Karpas-422 (cell line): Measurements from ENCODE around the gene NEK10. TPM values are rescaled to one million over a fixed set of nuclear protein-coding genes. Genes with fewer than 3 reads are reported as not detected.

ENCODE experiments used
- DNase-seq: peaks from one replicate; pipeline ENCODE4 v3.0.0-alpha.2; 2015
- H2AFZ ChIP-seq: fragments of 200-600 bp; sonication (generic); 2 replicates; pipeline ENCODE4 v1.6.1; 2014; ENCODE audit warnings: antibody characterized with exemption, low read length, mixed read lengths
- H3K27ac ChIP-seq: fragments of 200-600 bp; sonication (generic); 2 replicates; pipeline ENCODE4 v1.5.1; 2014; ENCODE audit warnings: mild to moderate bottlenecking, low read length, moderate library complexity
- H3K27me3 ChIP-seq: fragments of 200-600 bp; sonication (generic); 2 replicates; pipeline ENCODE4 v1.6.1; 2014; ENCODE audit warnings: low read length, mixed read lengths
- H3K36me3 ChIP-seq: fragments of 200-600 bp; sonication (generic); 2 replicates; pipeline ENCODE4 v1.6.1; 2014; ENCODE audit warnings: low read length, mixed read lengths; ENCODE audit not compliant: insufficient read depth
- H3K4me1 ChIP-seq: fragments of 200-600 bp; sonication (generic); 2 replicates; pipeline ENCODE4 v1.6.1; 2014; ENCODE audit warnings: mild to moderate bottlenecking, low read length, mixed read lengths
- H3K4me2 ChIP-seq: fragments of 200-600 bp; sonication (generic); 2 replicates; pipeline ENCODE4 v1.6.1; 2014; ENCODE audit warnings: low read length, low read depth, mild to moderate bottlenecking; ENCODE audit not compliant: poor library complexity, severe bottlenecking
- H3K4me3 ChIP-seq: fragments of 200-600 bp; sonication (generic); 2 replicates; pipeline ENCODE4 v1.5.1; 2014; ENCODE audit warnings: mild to moderate bottlenecking, antibody characterized with exemption, low read length, mixed read lengths
- H3K79me2 ChIP-seq: fragments of 200-600 bp; sonication (generic); 2 replicates; pipeline ENCODE4 v1.6.1; 2014; ENCODE audit warnings: mild to moderate bottlenecking, low read length, mixed read lengths
- H3K9ac ChIP-seq: fragments of 200-600 bp; sonication (generic); 2 replicates; pipeline ENCODE4 v1.6.0; 2014; ENCODE audit warnings: low read length
- H3K9me2 ChIP-seq: fragments of 200-600 bp; sonication (generic), shearing (Covaris generic); replicated peaks from 2 replicates; pipeline ENCODE4 v1.6.0; 2014; ENCODE audit warnings: mild to moderate bottlenecking, low read length, moderate library complexity; ENCODE audit not compliant: insufficient read depth
- H3K9me3 ChIP-seq: fragments of 300-700, 200-600 bp; sonication (generic); 2 replicates; pipeline ENCODE4 v1.6.1; 2014; ENCODE audit warnings: low read length, mixed read lengths
- H4K20me1 ChIP-seq: fragments of 200-600 bp; sonication (generic); 2 replicates; pipeline ENCODE4 v1.6.1; 2014; ENCODE audit warnings: mild to moderate bottlenecking, antibody characterized with exemption, low read length, low read depth; ENCODE audit not compliant: insufficient read depth
- total RNA-seq: library from RNA; depleted of rRNA; stranded (reverse); fragments of >200 nt; shearing (Covaris generic); gene quantifications from 2 replicates; pipeline ENCODE4 v1.2.3, GENCODE V29; 2014; ENCODE audit warnings: low replicate concordance

Gene NEK10
- total RNA-seq, 1 experiment from 2014 or later: 0.34 TPM

GRCh38 chr3:27384191-27384590 is 15.0 kb upstream of the NEK10 start:
- no peak overlapping the region for H3K9ac ChIP-seq
- no peaks in the 10 kb centered on the region for H3K4me1 ChIP-seq
- no peak overlapping the region for H2AFZ ChIP-seq
- H3K36me3 ChIP-seq: peaks cover 72% of the 10 kb centered on the region
- no peaks in the 10 kb centered on the region for H3K9me3 ChIP-seq
- no peak for DNase-seq
- no peak overlapping the region for H3K4me3 ChIP-seq
- no peak overlapping the region for H3K4me2 ChIP-seq
- H3K27ac ChIP-seq: no peak overlapping the region
- no peaks in the 10 kb centered on the region for H3K9me2 ChIP-seq
- no peaks in the 10 kb centered on the region for H3K27me3 ChIP-seq
- H3K79me2 ChIP-seq: 0 out of 2 replicates have a peak, but pooled peaks cover 12% of the 10 kb centered on the region
- H4K20me1 ChIP-seq: no peaks in the 10 kb centered on the region

GRCh38 chr3:27380433-27381357 is 11.5 kb upstream of the NEK10 start:
- H2AFZ ChIP-seq: no peak overlapping the region
- no peaks in the 10 kb centered on the region for H3K4me1 ChIP-seq
- no peak overlapping the region for H3K27ac ChIP-seq
- H3K9me3 ChIP-seq: no peaks in the 10 kb centered on the region
- no peak overlapping the region for H3K9ac ChIP-seq
- H3K4me2 ChIP-seq: no peak overlapping the region
- H3K4me3 ChIP-seq: no peak overlapping the region
- no peaks in the 10 kb centered on the region for H3K9me2 ChIP-seq
- no peaks in the 10 kb centered on the region for H3K27me3 ChIP-seq
- DNase-seq: no peak
- peaks cover 48% of the 10 kb centered on the region for H3K36me3 ChIP-seq
- H3K79me2 ChIP-seq: 0 out of 2 replicates have a peak, but pooled peaks cover 2% of the 10 kb centered on the region
- no peaks in the 10 kb centered on the region for H4K20me1 ChIP-seq

DNA sequence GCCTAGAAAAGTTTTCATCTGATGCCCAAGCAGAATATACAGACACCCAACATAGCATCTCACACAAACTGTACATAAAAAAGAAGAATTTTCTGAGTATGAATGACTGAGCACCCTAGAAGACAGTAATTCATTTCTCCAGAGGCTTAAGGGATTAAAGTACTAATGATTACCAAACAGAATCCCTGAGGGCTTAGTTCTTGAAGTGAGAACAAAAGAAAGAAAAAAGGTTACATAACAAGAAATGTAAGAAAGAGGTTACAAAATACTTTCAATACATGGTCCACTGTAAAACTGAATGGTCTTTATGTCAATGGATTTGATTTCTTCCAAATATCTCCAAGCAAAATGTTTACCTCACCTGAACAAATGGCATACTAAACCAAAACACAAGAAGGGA is 9.1 kb upstream of the NEK10 start:
- no peaks in the 10 kb centered on the region for H3K27me3 ChIP-seq
- no peak overlapping the region for H3K9ac ChIP-seq
- no peaks in the 10 kb centered on the region for H3K4me1 ChIP-seq
- no peak overlapping the region for H3K4me3 ChIP-seq
- H4K20me1 ChIP-seq: no peaks in the 10 kb centered on the region
- H3K27ac ChIP-seq: no peak overlapping the region
- peaks cover 38% of the 10 kb centered on the region for H3K36me3 ChIP-seq
- H3K9me3 ChIP-seq: no peaks in the 10 kb centered on the region
- no peak for DNase-seq
- no peaks in the 10 kb centered on the region for H3K79me2 ChIP-seq
- no peak overlapping the region for H2AFZ ChIP-seq
- H3K4me2 ChIP-seq: no peak overlapping the region
- H3K9me2 ChIP-seq: no peaks in the 10 kb centered on the region

GRCh38 chr3:27376109-27376772 is 7.1 kb upstream of the NEK10 start:
- no peak overlapping the region for H3K4me3 ChIP-seq
- H3K79me2 ChIP-seq: no peaks in the 10 kb centered on the region
- no peak overlapping the region for H3K9ac ChIP-seq

GRCh38 chr3:27366062-27366591 is 3.1 kb downstream of the NEK10 start:
- DNase-seq: no peak
- peaks cover 7% of the 10 kb centered on the region for H3K4me1 ChIP-seq
- peaks cover 3% of the 10 kb centered on the region; the same call in 1 of the 2 replicates for H4K20me1 ChIP-seq
- H3K79me2 ChIP-seq: no peaks in the 10 kb centered on the region
- H3K4me3 ChIP-seq: no peak overlapping the region
- H2AFZ ChIP-seq: no peak overlapping the region
- no peak overlapping the region for H3K9ac ChIP-seq
- no peaks in the 10 kb centered on the region for H3K9me2 ChIP-seq
- H3K4me2 ChIP-seq: no peak overlapping the region
- H3K27ac ChIP-seq: no peak overlapping the region
- no peaks in the 10 kb centered on the region for H3K27me3 ChIP-seq
- H3K36me3 ChIP-seq: 0 out of 2 replicates have a peak, but pooled peaks cover 2% of the 10 kb centered on the region
- H3K9me3 ChIP-seq: no peaks in the 10 kb centered on the region

More at GRCh38 chr3:27376109-27376772, 7.1 kb upstream of the NEK10 start:
- Histone ChIP-seq H3K9me3 (no peaks in the 10 kb centered on the region), H3K4me1 (no peaks in the 10 kb centered on the region), H3K27me3 (no peaks in the 10 kb centered on the region), H4K20me1 (no peaks in the 10 kb centered on the region), H3K36me3 (peaks cover 22% of the 10 kb centered on the region), H2AFZ (no peak overlapping the region), H3K9me2 (no peaks in the 10 kb centered on the region), H3K4me2 (no peak overlapping the region), H3K27ac (no peak overlapping the region)
- no peak for DNase-seq

DNA sequence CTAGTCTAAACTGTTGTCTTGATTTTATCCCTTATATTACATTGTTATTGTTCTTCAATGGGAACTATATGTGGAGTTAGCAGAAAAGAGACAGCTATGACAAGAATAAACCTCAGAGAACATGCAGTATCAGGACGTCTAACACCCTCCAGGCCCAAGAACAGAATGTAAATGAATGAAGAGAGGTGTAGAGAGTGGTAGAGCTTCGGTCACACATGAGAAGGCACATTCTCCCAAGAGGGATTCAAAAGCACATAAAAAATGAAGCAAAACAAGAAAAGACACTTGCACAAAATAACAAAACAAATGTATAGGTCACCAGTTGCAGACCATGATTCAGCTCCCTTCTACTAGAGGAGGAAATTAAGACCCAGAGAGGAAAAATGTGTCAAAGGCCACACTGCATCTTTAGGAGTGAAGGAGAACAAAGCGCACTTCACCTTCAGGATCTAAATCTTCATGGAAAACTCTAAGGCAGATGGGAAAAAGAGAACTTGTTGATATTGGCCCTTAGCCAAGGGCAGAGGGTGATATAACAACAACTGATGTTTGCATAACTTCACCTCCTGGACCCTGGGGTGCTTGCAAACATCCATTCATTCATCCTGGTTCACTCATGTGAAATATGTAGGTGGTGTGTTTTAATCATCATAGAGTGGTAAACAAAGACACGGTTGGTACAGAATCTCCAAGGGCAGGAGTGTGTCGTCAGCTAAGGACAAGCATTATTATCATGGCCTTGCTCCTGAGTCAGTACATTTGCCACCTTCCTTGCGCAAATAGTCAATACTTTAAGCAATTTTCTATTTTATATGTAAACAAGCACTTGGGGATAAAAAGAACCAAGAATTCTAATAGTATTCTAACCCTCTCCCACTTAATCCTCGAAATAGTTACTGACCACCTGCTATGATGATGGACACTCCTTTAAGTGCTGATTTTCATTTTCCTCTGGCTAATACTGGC is 8.8 kb downstream of the NEK10 start:
- Histone ChIP-seq H3K27me3 (no peaks in the 10 kb centered on the region), H3K79me2 (no peaks in the 10 kb centered on the region), H3K4me3 (no peak overlapping the region), H2AFZ (no peak overlapping the region), H3K36me3 (no peaks in the 10 kb centered on the region), H3K4me1 (peaks cover 27% of the 10 kb centered on the region), H3K9me3 (no peaks in the 10 kb centered on the region), H3K4me2 (peak overlapping the region; percentile 13), H4K20me1 (no peaks in the 10 kb centered on the region), H3K9ac (no peak overlapping the region), H3K27ac (no peak overlapping the region), H3K9me2 (no peaks in the 10 kb centered on the region)
- peak; percentile 60 for DNase-seq

- Histone ChIP-seq H2AFZ (no peak overlapping the region), H3K4me3 (no peak overlapping the region), H3K9me3 (no peaks in the 10 kb centered on the region), H4K20me1 (no peaks in the 10 kb centered on the region), H3K27me3 (no peaks in the 10 kb centered on the region), H3K9me2 (no peaks in the 10 kb centered on the region), H3K9ac (no peak overlapping the region), H3K79me2 (no peaks in the 10 kb centered on the region), H3K27ac (no peak overlapping the region), H3K36me3 (no peaks in the 10 kb centered on the region), H3K4me2 (no peak overlapping the region), H3K4me1 (peaks cover 27% of the 10 kb centered on the region)
- no peak for DNase-seq
Observed at GRCh38 chr3:27358372-27358771, 10.8 kb downstream of the NEK10 start.
